H1 (cell line): ENCODE measurements around the gene ACVR2A. TPM values are rescaled to one million over a fixed set of nuclear protein-coding genes. Genes with fewer than 3 reads are reported as not detected.

Source experiments
- ASH2L ChIP-seq: fragments of 200-600, 300-600 bp; sonication (generic); IDR thresholded peaks from one replicate; pipeline ENCODE4 v1.7.1; 2017; ENCODE audit warnings: low read length
- BACH1 ChIP-seq: IDR thresholded peaks from 2 replicates; pipeline ENCODE4 v1.6.1; 2012; ENCODE audit warnings: low read length, improper control_type of control experiment
- BCL11A ChIP-seq, 2 experiments: IDR thresholded peaks; one replicate each; pipeline ENCODE4 v1.6.1; 2011; ENCODE audit warnings: low read depth in 2 of 2, low read length in 2 of 2, mild to moderate bottlenecking in 2 of 2
- BRCA1 ChIP-seq: IDR thresholded peaks from 2 replicates; pipeline ENCODE4 v1.6.1; 2012; ENCODE audit warnings: low read depth, low read length, improper control_type of control experiment
- CTBP2 ChIP-seq: IDR thresholded peaks from 2 replicates; pipeline ENCODE4 v1.7.0; 2011; ENCODE audit warnings: borderline replicate concordance, mild to moderate bottlenecking, moderate library complexity, mixed read lengths, low read length; ENCODE audit not compliant: insufficient read depth, insufficient read length
- E2F6 ChIP-seq: IDR thresholded peaks from 2 replicates; pipeline ENCODE4 v1.6.1; 2012; ENCODE audit warnings: inconsistent platforms
- EZH2 ChIP-seq: fragments of 200-600 bp; sonication (generic); IDR thresholded peaks from 2 replicates; pipeline ENCODE4 v1.7.1; 2012; ENCODE audit warnings: low read depth, mild to moderate bottlenecking, moderate library complexity, low read length, inconsistent platforms; ENCODE audit not compliant: severe bottlenecking
- GABPA ChIP-seq: IDR thresholded peaks from 2 replicates; pipeline ENCODE4 v1.6.1; 2011; ENCODE audit warnings: mild to moderate bottlenecking, low read length, moderate library complexity, borderline replicate concordance; ENCODE audit not compliant: insufficient read depth
- JUN ChIP-seq: IDR thresholded peaks from 2 replicates; pipeline ENCODE4 v1.6.1; 2011; ENCODE audit warnings: low read depth, mild to moderate bottlenecking, improper control_type of control experiment, low read length
- KDM4A ChIP-seq: IDR thresholded peaks from one replicate; pipeline ENCODE4 v1.7.1; 2012; ENCODE audit warnings: low read depth, mild to moderate bottlenecking, moderate library complexity, low read length, inconsistent platforms; ENCODE audit not compliant: severe bottlenecking
- MAX ChIP-seq: IDR thresholded peaks from 2 replicates; pipeline ENCODE4 v1.6.1; 2012; ENCODE audit warnings: inconsistent platforms
- NRF1 ChIP-seq: IDR thresholded peaks from 2 replicates; pipeline ENCODE4 v1.6.1; 2011; ENCODE audit warnings: mild to moderate bottlenecking, low read depth, low read length, improper control_type of control experiment
- POLR2A ChIP-seq, 2 experiments: IDR thresholded peaks; 1 replicate in 1 of 2; 2 replicates in 1 of 2; pipeline ENCODE4 v1.6.1; 2011; ENCODE audit warnings: low read depth in 2 of 2, low read length in 2 of 2, mild to moderate bottlenecking in 2 of 2; ENCODE audit errors: control extremely low read depth in 1 of 2
- POLR2AphosphoS5 ChIP-seq: IDR thresholded peaks from 2 replicates; pipeline ENCODE4 v1.6.1; 2011; ENCODE audit warnings: low read depth, low read length
- SIN3A ChIP-seq, 2 experiments: IDR thresholded peaks in 1 of 2; conservative IDR thresholded peaks in 1 of 2; 2 replicates each; pipeline ENCODE4 v1.6.1; 2011 to 2012; ENCODE audit warnings: low read length in 2 of 2, improper control_type of control experiment in 1 of 2, low read depth in 1 of 2, mild to moderate bottlenecking in 1 of 2
- SIRT6 ChIP-seq: IDR thresholded peaks from one replicate; pipeline ENCODE4 v1.7.1; 2012; ENCODE audit warnings: low read length, inconsistent platforms
- SUZ12 ChIP-seq: fragments of 200-600 bp; sonication (generic); IDR thresholded peaks from 2 replicates; pipeline ENCODE4 v1.6.1; 2012; ENCODE audit warnings: mild to moderate bottlenecking, inconsistent platforms, low read length, moderate library complexity, mixed read lengths
- TAF1 ChIP-seq: IDR thresholded peaks from 2 replicates; pipeline ENCODE4 v1.6.1; 2011; ENCODE audit warnings: mild to moderate bottlenecking, low read depth, low read length
- TCF12 ChIP-seq: IDR thresholded peaks from 2 replicates; pipeline ENCODE4 v1.6.1; 2011; ENCODE audit warnings: low read depth, mild to moderate bottlenecking, low read length
- TEAD4 ChIP-seq: IDR thresholded peaks from 2 replicates; pipeline ENCODE4 v1.6.1; 2012; ENCODE audit warnings: low read depth, low read length, inconsistent platforms, mixed read lengths
- USF2 ChIP-seq: IDR thresholded peaks from 2 replicates; pipeline ENCODE4 v1.6.1; 2011; ENCODE audit warnings: low read length, improper control_type of control experiment
- YY1 ChIP-seq: IDR thresholded peaks from 2 replicates; pipeline ENCODE4 v1.6.1; 2011; ENCODE audit warnings: low read depth, mild to moderate bottlenecking, low read length
- polyA plus RNA-seq, 7 experiments: library from polyadenylated mRNA; depleted of rRNA in 3 of 7; stranded (reverse) in 5 of 7; unstranded in 2 of 7; fragments of >200 nt in 5 of 7; fragments of 200-250 nt in 2 of 7; gene quantifications; 1 replicate in 5 of 7; 2 replicates in 1 of 7; 4 replicates in 1 of 7; pipeline versions ENCODE4 v1.2.1 to v1.2.3, GENCODE V29; 2011 to 2013; ENCODE audit warnings: missing spikeins in 2 of 7, mixed read lengths in 2 of 7
- total RNA-seq: library from RNA; stranded (reverse); fragmentation: NEBNext Ultra II Directional; extraction: Animal tissue kit (Norgen Biotek cat#: 25700); gene quantifications from 2 replicates; pipeline ENCODE4 v1.2.1, GENCODE V29; 2021

Gene ACVR2A
- total and polyA plus RNA-seq, 2 of the 8 experiments (the other 6 are each of a cell fraction or from before 2014, with no cell fraction given) = 3.4 to 18.1 TPM

- TF ChIP-seq USF2 = no peak
- TF ChIP-seq CTBP2 = no peak
- TF ChIP-seq POLR2A (IDR thresholded peaks at IDR 0.05; ENCODE audit: control extremely low read depth in 1 of 2, low read depth in 2 of 2, low read length in 2 of 2) = no peak
- peak; percentile 54; the same call in 1 of the 2 replicates for TF ChIP-seq E2F6
- TF ChIP-seq ASH2L = peak; percentile 64
- 0 out of 2 replicates have a peak, but pooled peaks have one; percentile 4 for TF ChIP-seq BACH1
- no peak for TF ChIP-seq BCL11A (IDR thresholded peaks at IDR 0.05; ENCODE audit: low read depth in 2 of 2, low read length in 2 of 2)
- no peak for TF ChIP-seq TEAD4
- TF ChIP-seq TCF12 = no peak
- TF ChIP-seq SIN3A (conservative IDR thresholded peaks at IDR 0.05 in 1 of 2, IDR thresholded peaks at IDR 0.05 in 1 of 2; ENCODE audit: low read depth in 1 of 2, low read length in 2 of 2) = no peak
- peak; percentile 41; the same call in 1 of the 2 replicates for TF ChIP-seq MAX
- no peak for TF ChIP-seq SIRT6
- TF ChIP-seq JUN = no peak
- TF ChIP-seq YY1 = no peak
- no peak for TF ChIP-seq GABPA
- TF ChIP-seq TAF1 = no peak; the same call in 1 of the 2 replicates
- TF ChIP-seq EZH2 = no peak
- TF ChIP-seq SUZ12 = no peak
- TF ChIP-seq POLR2AphosphoS5 = 0 out of 2 replicates have a peak, but pooled peaks have one; percentile 2
- no peak for TF ChIP-seq KDM4A
- no peak for TF ChIP-seq NRF1
- TF ChIP-seq BRCA1 = no peak
These were observed 1.4 kb upstream of the ACVR2A start (continued) for GRCh38 chr2:147843391-147843863.
